Right lobe of liver (tissue), 4 donors: ENCODE measurements around the gene MED15.

Experiments used
- CTCF ChIP-seq, 4 donors: fragments of 200-600 bp in 3 of 4; fragments of 450-650 bp in 1 of 4; IDR thresholded peaks; one replicate each; pipeline versions ENCODE4 v1.5.1 to v1.8.0; 2016 to 2022; ENCODE audit warnings: antibody characterized with exemption in 4 of 4, mild to moderate bottlenecking in 2 of 4
- POLR2A ChIP-seq: fragments of 450-650 bp; IDR thresholded peaks from one replicate; pipeline ENCODE4 v1.6.1; 2017; ENCODE audit warnings: antibody characterized with exemption, mild to moderate bottlenecking
- donor health status: DM: no; HTN: no; CAD: no.
- donor health status: DM: no; HTN: no; CAD: no.
- donor health status: DM: no; HTN: yes; CAD: no.

DNA sequence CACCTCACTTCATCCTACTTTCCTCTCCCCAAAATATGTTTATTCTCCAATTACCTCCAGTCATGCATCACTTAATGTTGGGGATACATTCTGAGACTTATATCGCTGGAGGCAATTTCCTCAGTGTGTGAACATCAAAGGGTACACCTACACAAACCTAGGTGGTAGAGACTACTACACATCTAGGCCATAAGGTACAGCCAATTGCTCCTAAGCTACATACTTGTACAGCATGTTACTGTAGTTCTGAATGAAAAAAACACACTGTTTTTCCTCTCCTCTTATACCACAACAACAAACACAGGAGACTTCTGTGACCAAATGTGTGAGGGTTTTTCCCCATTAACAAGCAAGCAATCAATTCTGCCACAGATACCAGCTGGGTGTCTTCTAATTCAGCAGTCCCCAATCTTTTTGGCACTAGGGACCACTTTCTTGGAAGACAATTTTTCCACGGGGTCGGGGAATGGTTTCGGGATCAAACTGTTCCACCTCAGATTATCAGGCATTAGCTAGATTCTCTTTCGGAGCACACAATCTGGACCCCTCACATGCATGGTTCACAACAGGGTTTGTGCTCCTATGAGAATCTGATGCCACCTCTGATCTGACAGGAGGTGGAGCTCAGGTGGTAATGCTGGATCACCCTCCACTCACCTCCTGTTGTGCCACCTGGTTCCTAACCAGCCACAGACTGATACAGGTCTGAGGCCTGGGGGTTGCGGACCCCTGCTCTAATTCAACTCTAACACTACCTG is 17.0 kb upstream of the MED15 start:
- TF ChIP-seq CTCF (IDR thresholded peaks at IDR 0.05) (no peak), POLR2A (no peak)
